GM13977 (cell line): ENCODE data around the gene SSBP4.

Experiments used
- DNase-seq: peaks from one replicate; pipeline ENCODE4 v3.0.0; 2012; ENCODE audit warnings: low spot score
- in situ Hi-C: fragments of 300-500 bp; cut with MboI; formaldehyde crosslinking; loops from one replicate; pipeline ENCODE4 v1.12.0; 2022; ENCODE audit warnings: low sequenced_read_pairs, low pct_unique_long_range_greater_than_20kb, mixed read lengths, inconsistent platforms; ENCODE audit not compliant: unreplicated experiment
- TF ChIP-seq, protein P1 (sequence below): IDR thresholded peaks from 2 replicates; pipeline ENCODE4 v1.5.1; 2012; ENCODE audit warnings: mild to moderate bottlenecking, control low read depth; ENCODE audit not compliant: insufficient read depth; ENCODE audit errors: extremely low read depth, missing control alignments

Gene SSBP4

DNA sequence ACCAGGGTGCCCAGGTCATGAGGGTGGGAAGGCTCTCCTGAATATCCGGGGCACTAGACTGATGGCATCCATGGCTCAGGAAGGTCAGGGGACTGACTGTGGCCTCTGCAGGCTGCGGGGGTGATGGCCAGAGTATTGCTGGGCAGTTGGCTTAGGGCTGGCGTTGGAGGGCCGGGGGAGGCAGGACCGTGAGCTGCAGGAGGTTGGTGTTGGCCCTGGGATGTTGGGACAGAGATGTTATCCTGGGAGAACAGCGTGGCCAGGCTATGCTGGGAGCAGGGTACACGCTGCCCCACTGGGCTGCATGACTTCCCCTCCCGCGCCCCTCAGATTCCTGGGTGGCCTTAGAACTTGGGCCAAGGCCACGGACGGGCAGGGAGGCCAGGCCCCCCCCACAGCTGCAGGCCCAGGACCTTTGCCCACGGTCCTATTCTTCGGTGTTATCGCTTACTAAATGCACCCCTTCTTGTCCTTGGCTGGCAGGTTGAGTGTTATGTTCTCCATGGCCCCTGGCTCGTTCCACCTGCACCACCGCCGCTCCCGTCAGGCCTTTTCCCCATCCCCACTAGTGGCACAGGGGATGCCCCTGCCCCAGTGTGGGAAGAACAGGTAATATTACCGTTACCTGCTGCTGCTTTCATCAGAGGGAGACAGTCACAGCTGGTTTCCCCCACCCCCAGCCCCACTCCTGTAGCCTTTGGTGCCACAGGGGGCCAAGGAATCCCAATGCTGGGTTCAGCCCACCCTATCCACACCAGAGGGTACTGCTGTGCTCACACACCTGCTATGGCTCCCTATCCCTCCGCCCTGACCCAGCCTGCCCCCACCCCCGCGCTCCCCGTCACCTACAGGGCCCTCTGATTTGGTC lies 22.0 kb downstream of the SSBP4 start:
- TF ChIP-seq, protein P1, sequence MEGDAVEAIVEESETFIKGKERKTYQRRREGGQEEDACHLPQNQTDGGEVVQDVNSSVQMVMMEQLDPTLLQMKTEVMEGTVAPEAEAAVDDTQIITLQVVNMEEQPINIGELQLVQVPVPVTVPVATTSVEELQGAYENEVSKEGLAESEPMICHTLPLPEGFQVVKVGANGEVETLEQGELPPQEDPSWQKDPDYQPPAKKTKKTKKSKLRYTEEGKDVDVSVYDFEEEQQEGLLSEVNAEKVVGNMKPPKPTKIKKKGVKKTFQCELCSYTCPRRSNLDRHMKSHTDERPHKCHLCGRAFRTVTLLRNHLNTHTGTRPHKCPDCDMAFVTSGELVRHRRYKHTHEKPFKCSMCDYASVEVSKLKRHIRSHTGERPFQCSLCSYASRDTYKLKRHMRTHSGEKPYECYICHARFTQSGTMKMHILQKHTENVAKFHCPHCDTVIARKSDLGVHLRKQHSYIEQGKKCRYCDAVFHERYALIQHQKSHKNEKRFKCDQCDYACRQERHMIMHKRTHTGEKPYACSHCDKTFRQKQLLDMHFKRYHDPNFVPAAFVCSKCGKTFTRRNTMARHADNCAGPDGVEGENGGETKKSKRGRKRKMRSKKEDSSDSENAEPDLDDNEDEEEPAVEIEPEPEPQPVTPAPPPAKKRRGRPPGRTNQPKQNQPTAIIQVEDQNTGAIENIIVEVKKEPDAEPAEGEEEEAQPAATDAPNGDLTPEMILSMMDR, result no peak
- in situ Hi-C loops, result no loop called here
- DNase-seq, result no peak

DNA sequence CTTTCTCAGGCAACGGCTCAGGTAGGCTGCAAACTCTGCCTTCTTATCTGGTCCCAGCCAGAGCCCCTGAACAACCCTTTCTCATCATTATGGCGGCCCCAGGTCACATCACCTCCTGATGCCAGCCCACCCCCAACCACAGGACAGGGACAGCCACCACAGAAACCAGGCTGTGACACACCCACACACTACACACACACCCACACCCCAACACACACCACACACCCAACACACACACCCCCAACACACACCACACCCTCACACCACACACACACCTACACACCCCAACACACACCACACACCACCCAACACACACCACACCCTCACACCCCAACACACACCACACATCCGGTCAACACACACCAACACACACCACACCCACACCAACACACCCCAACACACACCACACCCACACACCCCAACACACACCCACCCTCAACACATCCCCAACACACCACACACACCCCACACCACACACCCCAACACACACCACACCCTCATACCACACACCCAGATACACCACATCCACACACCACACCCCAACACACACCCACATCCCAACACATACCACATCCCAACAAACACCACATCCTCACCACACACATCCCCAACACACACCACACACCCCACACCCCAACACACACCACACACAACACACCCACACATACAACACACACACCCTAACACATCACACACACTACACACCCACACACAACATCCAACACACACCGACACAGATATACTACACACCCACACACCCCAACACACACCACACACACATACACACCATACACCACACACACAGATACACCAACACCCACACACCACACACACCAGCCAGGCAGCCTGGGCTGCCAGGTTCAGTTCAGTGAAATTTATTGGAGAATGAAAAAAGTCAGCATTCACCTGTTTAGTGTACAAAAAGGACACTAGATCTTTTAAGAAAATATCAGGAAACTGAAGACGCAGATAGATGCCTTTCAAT lies 22.9 kb downstream of the SSBP4 start:
- TF ChIP-seq, protein P1, result no peak
- in situ Hi-C loops, result no loop called here
- no peak for DNase-seq

DNA sequence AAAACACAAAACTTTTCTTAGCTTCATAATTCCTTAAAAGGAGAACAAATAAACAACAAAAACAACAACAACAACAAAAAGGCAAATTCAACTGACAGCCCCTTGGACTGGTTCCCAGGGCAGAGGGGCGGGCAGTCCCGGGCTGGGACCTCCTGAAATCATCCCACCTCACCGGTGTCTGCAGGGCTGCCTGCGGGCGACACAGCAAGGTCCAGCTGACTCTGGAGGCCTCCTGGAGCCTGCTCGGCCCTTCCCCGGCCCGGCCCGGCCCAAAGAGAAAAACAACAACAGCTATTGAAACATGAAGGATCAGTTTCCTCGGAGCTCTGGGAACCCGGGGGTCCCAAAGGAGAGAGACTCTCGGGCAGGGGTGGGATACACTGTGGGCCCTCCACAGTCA lies 23.7 kb downstream of the SSBP4 start:
- TF ChIP-seq, protein P1, result no peak
- in situ Hi-C loops, result no loop called here
- no peak for DNase-seq

DNA sequence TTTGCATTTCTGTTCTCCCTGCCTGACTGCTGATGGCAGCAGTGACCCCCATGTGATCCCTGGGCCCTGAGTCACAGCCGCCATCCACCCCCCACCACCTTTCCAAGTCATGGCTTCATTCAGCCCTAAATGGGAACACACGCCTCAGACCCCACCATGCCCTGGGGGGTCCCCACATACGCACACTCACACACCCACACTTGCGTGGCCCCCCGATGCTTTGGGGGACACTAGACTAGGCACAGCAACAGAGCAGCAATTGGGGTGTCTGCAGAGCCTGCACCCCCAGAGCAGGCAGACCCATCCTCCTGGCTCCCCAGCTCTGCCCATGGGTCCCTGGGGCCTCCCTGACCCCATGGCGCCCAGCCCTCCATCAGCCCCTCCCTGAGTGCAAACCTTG lies 24.2 kb downstream of the SSBP4 start:
- in situ Hi-C loops, result no loop called here
- no peak for DNase-seq
- TF ChIP-seq, protein P1, result no peak

GRCh38 chr19:18443831-18444230 lies 24.6 kb downstream of the SSBP4 start:
- in situ Hi-C loops, result no loop called here
- DNase-seq, result no peak
- TF ChIP-seq, protein P1, result no peak

GRCh38 chr19:18444513-18444912 lies 25.3 kb downstream of the SSBP4 start:
- TF ChIP-seq, protein P1, result no peak
- in situ Hi-C loops, result no loop called here
- no peak for DNase-seq
